ENCODE measurements around the gene TSHR. TPM values are rescaled to one million over a fixed set of nuclear protein-coding genes. Genes with fewer than 3 reads are reported as not detected.

The TSHR gene
- total RNA-seq, 1 experiment from 2014 or later = not detected

DNA sequence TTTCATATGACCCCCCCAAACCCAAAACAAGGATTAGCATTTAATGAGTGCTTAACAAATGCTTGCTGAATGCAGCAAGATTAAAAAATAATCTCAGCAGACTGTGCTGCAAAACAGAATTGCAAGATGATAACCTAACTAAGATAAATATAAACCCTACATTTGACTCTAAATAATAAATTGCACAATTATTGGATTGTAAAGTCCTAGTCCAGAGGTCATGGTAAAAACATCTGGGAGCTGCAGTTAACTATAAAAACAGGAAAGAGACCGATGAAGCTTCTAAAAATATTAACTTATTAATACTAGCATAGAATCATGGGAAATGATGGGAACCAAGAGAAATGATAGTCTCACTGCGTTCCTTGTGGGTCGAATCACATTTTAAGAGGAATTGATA lies 37.2 kb downstream of the TSHR start:
- no TSS peak for BruUV-seq (replicated peaks)
- no peaks in the 10 kb centered on the region for H3K4me1 Mint-ChIP-seq (ENCODE audit: insufficient read depth, unreplicated experiment)
- DNase-seq (ENCODE audit: unreplicated experiment) = no peak
- no peak overlapping the region for H3K27ac Mint-ChIP-seq (ENCODE audit: low read depth, unreplicated experiment)
- intact Hi-C loops (cut with micrococcal nuclease) = no loop called here
- no peaks in the 10 kb centered on the region for H3K36me3 Mint-ChIP-seq (ENCODE audit: insufficient read depth, unreplicated experiment)
- POLR2A ChIA-PET = interaction anchor here (0.7 to 0.8 kb wide), 2 partner anchors 18 to 43 kb away, joined by 3 to 4 read pairs; no protein-coding TSS in a partner anchor
- peaks cover 38% of the 10 kb centered on the region for H3K27me3 Mint-ChIP-seq (ENCODE audit: insufficient read depth, unreplicated experiment)
- no peak overlapping the region for H3K4me3 Mint-ChIP-seq (ENCODE audit: unreplicated experiment)
- TF ChIP-seq, protein P1, sequence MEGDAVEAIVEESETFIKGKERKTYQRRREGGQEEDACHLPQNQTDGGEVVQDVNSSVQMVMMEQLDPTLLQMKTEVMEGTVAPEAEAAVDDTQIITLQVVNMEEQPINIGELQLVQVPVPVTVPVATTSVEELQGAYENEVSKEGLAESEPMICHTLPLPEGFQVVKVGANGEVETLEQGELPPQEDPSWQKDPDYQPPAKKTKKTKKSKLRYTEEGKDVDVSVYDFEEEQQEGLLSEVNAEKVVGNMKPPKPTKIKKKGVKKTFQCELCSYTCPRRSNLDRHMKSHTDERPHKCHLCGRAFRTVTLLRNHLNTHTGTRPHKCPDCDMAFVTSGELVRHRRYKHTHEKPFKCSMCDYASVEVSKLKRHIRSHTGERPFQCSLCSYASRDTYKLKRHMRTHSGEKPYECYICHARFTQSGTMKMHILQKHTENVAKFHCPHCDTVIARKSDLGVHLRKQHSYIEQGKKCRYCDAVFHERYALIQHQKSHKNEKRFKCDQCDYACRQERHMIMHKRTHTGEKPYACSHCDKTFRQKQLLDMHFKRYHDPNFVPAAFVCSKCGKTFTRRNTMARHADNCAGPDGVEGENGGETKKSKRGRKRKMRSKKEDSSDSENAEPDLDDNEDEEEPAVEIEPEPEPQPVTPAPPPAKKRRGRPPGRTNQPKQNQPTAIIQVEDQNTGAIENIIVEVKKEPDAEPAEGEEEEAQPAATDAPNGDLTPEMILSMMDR (IDR thresholded peaks at IDR 0.05; ENCODE audit: unreplicated experiment) = no peak
- H3K9me3 Mint-ChIP-seq (ENCODE audit: unreplicated experiment) = no peaks in the 10 kb centered on the region
- CTCF ChIA-PET = interaction anchor here (0.7 to 2.0 kb wide), 8 partner anchors 37 to 1025 kb away, joined by 3 to 5 read pairs (median 4); partner anchors contain the start of gene TSHR

DNA sequence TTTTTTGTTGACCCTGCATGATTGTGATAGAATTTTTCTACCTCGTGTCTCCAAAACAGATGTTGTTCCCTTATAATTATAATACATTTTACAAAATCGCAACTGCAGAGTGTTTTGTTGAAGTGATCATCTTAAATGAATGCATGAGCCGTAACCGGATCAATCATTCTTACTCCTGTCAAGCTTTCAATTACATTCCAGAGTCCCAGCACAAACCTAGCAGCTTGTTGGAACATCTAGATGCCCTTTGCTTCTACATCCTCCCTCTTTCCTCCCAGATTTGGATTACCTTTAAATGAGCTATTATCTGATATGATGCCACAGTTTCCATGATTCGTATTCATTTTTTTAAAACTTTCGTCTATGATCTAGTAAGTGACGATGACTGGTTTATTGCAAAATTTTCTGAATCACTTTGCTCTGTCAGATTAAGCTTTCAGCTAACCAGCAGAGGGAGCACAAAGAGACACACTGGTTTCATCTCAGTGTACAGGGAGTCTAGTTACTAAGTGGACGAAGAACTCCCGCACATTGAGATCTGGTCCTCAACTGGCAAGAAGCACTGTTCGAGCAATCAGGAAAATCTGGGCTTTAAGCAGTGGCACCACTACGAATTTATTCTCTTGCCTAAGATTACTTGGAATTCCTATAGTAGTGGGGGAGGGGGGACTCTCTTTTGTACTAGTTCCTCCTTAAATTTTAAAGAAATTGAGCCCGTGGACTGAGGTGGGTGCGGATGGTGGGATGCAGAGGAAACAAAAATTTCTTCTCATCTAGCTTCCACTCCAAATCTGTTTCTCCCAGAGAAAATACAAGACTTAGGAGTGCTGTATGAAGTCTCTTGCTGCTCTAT lies 40.9 kb downstream of the TSHR start:
- CTCF ChIA-PET = interaction anchor here (0.6 to 4.3 kb wide), 49 partner anchors 9 to 773 kb away, joined by 3 to 76 read pairs (median 5); partner anchors contain the start of gene TSHR
- intact Hi-C loops (cut with micrococcal nuclease) = loop anchor here (1.0 to 2.0 kb wide), 5 partner anchors 67 to 468 kb away; no protein-coding TSS in a partner anchor
- no TSS peak for BruUV-seq (replicated peaks)
- Mint-ChIP-seq H3K27me3 (ENCODE audit: insufficient read depth, unreplicated experiment) (peaks cover 65% of the 10 kb centered on the region), H3K4me3 (ENCODE audit: unreplicated experiment) (no peak overlapping the region), H3K36me3 (ENCODE audit: insufficient read depth, unreplicated experiment) (no peaks in the 10 kb centered on the region), H3K4me1 (ENCODE audit: insufficient read depth, unreplicated experiment) (no peaks in the 10 kb centered on the region), H3K27ac (ENCODE audit: low read depth, unreplicated experiment) (no peak overlapping the region), H3K9me3 (ENCODE audit: unreplicated experiment) (no peaks in the 10 kb centered on the region)
- POLR2A ChIA-PET = interaction anchor here (0.6 to 2.1 kb wide), 6 partner anchors 9 to 628 kb away, joined by 3 to 17 read pairs (median 4); partner anchors contain the start of gene CEP128
- peak; percentile 86 for DNase-seq (ENCODE audit: unreplicated experiment)
- TF ChIP-seq, protein P1 (IDR thresholded peaks at IDR 0.05; ENCODE audit: unreplicated experiment) = peak; percentile 63

DNA sequence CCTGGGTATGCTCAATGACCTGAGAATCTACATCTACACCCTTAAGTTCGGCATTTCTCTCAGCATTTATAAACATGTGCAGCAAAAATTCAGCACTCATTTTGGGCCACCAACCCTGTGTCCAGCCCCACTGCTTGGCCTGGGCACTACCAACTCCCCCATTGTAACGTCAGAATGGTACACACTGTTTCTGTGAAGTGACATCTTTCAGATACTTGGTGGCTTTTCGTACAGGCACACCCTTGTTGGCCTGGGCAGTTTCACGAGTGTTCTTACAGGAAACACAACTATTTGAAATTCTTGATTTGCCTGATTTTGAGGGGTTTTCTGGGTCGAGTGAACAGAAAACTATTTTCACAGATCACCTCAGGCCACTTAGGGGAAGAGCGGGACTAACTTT lies 46.0 kb downstream of the TSHR start:
- Mint-ChIP-seq H3K27me3 (ENCODE audit: insufficient read depth, unreplicated experiment) (peaks cover 43% of the 10 kb centered on the region), H3K4me3 (ENCODE audit: unreplicated experiment) (no peak overlapping the region), H3K4me1 (ENCODE audit: insufficient read depth, unreplicated experiment) (no peaks in the 10 kb centered on the region), H3K9me3 (ENCODE audit: unreplicated experiment) (no peaks in the 10 kb centered on the region), H3K27ac (ENCODE audit: low read depth, unreplicated experiment) (no peak overlapping the region), H3K36me3 (ENCODE audit: insufficient read depth, unreplicated experiment) (no peaks in the 10 kb centered on the region)
- POLR2A ChIA-PET = no interaction called here
- CTCF ChIA-PET = interaction anchor here (3.1 kb wide), 1 partner anchor 169 kb away, joined by 17 read pairs; no protein-coding TSS in a partner anchor
- no peak for DNase-seq (ENCODE audit: unreplicated experiment)
- intact Hi-C loops (cut with micrococcal nuclease) = no loop called here
- TF ChIP-seq, protein P1 (IDR thresholded peaks at IDR 0.05; ENCODE audit: unreplicated experiment) = no peak
- BruUV-seq (replicated peaks) = no TSS peak

DNA sequence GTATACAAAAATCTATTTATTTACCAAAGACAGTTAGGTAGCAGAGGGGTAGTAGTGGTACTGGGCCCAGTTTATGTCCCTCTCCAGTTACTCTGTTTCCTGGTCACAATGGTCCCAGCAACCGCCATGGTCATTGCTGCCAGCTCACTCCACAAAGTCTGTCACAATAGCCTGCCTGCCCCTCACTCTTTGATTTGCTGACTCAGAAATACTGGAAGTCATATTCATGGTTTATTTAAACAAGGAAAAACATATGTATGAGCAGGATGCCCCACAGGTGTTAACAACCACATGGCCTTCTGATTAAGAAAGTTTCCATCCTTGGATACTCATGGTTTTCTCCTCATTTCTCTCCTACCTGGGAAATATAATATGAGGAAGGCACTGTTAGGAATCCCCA lies 49.2 kb downstream of the TSHR start:
- CTCF ChIA-PET = no interaction called here
- TF ChIP-seq, protein P1 (IDR thresholded peaks at IDR 0.05; ENCODE audit: unreplicated experiment) = no peak
- POLR2A ChIA-PET = no interaction called here
- Mint-ChIP-seq H3K27me3 (ENCODE audit: insufficient read depth, unreplicated experiment) (peaks cover 15% of the 10 kb centered on the region), H3K36me3 (ENCODE audit: insufficient read depth, unreplicated experiment) (no peaks in the 10 kb centered on the region), H3K4me3 (ENCODE audit: unreplicated experiment) (no peak overlapping the region), H3K27ac (ENCODE audit: low read depth, unreplicated experiment) (no peak overlapping the region), H3K4me1 (ENCODE audit: insufficient read depth, unreplicated experiment) (no peaks in the 10 kb centered on the region), H3K9me3 (ENCODE audit: unreplicated experiment) (no peaks in the 10 kb centered on the region)
- intact Hi-C loops (cut with micrococcal nuclease) = no loop called here
- no TSS peak for BruUV-seq (replicated peaks)
- no peak for DNase-seq (ENCODE audit: unreplicated experiment)

All from MCF 10A (cell line).